ENCODE measurements around the gene UBE3A.

DNA sequence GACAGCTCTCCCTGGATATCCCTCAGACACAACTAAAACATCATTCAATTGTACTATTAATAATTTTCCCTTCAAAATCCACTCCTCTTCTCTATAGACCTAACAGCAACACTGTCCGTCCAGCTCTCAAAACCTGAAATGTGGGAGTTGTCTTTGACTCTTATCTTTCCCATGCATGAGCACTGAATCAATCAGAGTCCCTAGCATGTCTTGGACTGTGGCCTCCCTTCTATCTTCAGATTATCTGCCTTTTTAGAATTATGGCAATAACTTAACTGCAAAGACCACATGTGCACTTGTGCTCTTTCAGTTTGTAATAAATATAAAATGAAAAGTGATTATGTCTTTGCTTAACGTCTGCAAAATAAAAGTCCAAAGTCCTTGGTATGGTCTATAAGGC lies 107.0 kb downstream of the UBE3A start:
- TF ChIP-seq ISL1 (CRISPR knock-in tag; IDR thresholded peaks at IDR 0.05) (no peak), ZNF565 (CRISPR knock-in tag; conservative IDR thresholded peaks at IDR 0.05; ENCODE audit: low read depth) (no peak), PATZ1 (CRISPR knock-in tag; IDR thresholded peaks at IDR 0.05; ENCODE audit: borderline replicate concordance) (no peak), OSR1 (CRISPR knock-in tag; IDR thresholded peaks at IDR 0.05) (no peak), ZFP3 (CRISPR knock-in tag; IDR thresholded peaks at IDR 0.05) (no peak), ZNF70 (CRISPR knock-in tag; IDR thresholded peaks at IDR 0.05) (no peak), ZNF8 (CRISPR knock-in tag; IDR thresholded peaks at IDR 0.05) (no peak), ARNTL (CRISPR knock-in tag; IDR thresholded peaks at IDR 0.05; ENCODE audit: borderline replicate concordance, low read depth) (no peak)
- TF ChIP-seq, protein P1, sequence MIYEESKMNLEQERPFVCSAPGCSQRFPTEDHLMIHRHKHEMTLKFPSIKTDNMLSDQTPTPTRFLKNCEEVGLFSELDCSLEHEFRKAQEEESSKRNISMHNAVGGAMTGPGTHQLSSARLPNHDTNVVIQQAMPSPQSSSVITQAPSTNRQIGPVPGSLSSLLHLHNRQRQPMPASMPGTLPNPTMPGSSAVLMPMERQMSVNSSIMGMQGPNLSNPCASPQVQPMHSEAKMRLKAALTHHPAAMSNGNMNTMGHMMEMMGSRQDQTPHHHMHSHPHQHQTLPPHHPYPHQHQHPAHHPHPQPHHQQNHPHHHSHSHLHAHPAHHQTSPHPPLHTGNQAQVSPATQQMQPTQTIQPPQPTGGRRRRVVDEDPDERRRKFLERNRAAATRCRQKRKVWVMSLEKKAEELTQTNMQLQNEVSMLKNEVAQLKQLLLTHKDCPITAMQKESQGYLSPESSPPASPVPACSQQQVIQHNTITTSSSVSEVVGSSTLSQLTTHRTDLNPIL (CRISPR knock-in tag; IDR thresholded peaks at IDR 0.05; ENCODE audit: low read depth) = no peak
